Measurements from ENCODE around the gene NAGA. TPM values are rescaled to one million over a fixed set of nuclear protein-coding genes. Genes with fewer than 3 reads are reported as not detected.
"Not testable (repeated sequence)": the region's sequence is repeated elsewhere in the genome, so short reads cannot be mapped to it uniquely, and the experiment has no call there.

NAGA gene
- total RNA-seq, 1 donor from 2014 or later: 18.7 TPM

DNA sequence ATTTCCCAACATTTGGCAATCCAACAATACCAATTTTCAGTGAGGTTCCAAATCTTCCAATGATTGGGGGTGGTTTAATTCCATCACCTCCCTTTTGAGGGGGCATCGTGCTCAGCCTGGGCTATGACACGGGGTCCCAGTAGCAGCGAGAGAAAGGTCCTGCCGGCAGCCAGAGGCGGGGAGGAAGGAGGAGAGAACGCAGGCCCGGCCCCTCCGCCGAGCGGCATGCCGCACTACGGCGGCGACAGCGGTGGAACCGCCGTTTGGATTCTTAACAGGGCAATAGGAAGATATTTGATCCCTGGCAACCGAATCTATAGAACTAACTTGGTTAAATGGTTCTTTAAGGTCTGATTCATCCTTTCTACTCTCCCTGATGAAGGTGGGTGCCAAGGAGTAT lies 38.2 kb upstream of the NAGA start:
- FAIRE-seq (no peak), DNase-seq (ENCODE audit: low read depth) (no peak)
- TF ChIP-seq, protein P1, sequence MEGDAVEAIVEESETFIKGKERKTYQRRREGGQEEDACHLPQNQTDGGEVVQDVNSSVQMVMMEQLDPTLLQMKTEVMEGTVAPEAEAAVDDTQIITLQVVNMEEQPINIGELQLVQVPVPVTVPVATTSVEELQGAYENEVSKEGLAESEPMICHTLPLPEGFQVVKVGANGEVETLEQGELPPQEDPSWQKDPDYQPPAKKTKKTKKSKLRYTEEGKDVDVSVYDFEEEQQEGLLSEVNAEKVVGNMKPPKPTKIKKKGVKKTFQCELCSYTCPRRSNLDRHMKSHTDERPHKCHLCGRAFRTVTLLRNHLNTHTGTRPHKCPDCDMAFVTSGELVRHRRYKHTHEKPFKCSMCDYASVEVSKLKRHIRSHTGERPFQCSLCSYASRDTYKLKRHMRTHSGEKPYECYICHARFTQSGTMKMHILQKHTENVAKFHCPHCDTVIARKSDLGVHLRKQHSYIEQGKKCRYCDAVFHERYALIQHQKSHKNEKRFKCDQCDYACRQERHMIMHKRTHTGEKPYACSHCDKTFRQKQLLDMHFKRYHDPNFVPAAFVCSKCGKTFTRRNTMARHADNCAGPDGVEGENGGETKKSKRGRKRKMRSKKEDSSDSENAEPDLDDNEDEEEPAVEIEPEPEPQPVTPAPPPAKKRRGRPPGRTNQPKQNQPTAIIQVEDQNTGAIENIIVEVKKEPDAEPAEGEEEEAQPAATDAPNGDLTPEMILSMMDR (IDR thresholded peaks at IDR 0.05; ENCODE audit: insufficient read depth, low read length, severe bottlenecking): no peak
- Histone ChIP-seq H3K4me3 (ENCODE audit: low read depth, low read length) (no peak overlapping the region), H3K36me3 (ENCODE audit: control insufficient read depth, insufficient read depth, low read length) (no peaks in the 10 kb centered on the region), H3K27me3 (ENCODE audit: control insufficient read depth, insufficient read depth, low read length) (no peaks in the 10 kb centered on the region)

DNA sequence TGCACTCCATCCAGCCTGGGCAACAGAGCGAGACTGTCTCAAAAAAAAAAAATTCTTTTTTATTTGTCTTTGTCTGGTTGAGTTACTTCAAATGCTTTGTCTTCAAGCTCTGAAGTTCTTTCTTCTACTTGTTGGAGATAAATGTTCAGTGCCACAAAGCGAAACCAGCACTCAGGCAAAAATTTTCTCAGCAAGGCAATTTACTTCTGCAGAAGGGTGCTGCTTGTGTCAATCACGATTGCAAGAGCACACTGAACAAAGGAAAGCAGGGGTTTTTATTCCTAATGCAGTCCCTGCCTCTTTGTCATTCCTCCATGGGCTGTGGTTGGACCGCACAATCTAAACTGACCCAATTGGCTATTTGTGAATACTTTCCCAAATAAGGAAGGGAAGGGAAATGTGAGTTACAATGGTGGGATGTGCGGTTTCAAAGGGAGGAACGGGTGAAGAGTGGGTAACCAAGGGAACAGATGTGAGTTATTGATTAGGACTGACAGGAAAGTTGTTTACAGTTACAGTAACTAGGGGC lies 33.8 kb upstream of the NAGA start:
- DNase-seq (ENCODE audit: low read depth); H3K36me3 ChIP-seq (ENCODE audit: control insufficient read depth, insufficient read depth, low read length); FAIRE-seq; H3K4me3 ChIP-seq (ENCODE audit: low read depth, low read length); H3K27me3 ChIP-seq (ENCODE audit: control insufficient read depth, insufficient read depth, low read length): not testable (repeated sequence)

DNA sequence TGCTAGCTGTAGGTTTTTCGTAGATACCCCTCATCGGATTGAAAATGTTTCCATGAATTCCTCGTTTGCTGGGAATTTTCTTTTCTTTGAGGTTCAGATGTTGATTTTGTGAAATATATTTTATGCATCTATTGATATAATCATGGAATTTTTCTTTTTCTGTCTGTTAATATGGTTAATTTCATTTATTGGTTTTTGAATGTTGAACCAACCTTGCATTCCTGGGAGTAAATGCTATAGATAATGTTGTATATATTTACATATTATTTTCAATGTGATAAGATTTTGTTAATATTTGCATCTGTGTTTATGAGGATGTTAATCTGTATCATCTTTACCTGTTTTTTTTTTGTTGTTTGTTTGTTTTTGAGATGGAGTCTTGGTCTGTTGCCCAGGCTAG lies 30.6 kb upstream of the NAGA start:
- H3K27me3 ChIP-seq (ENCODE audit: control insufficient read depth, insufficient read depth, low read length): no peaks in the 10 kb centered on the region
- FAIRE-seq (no peak), DNase-seq (ENCODE audit: low read depth) (no peak)
- no peaks in the 10 kb centered on the region for H3K36me3 ChIP-seq (ENCODE audit: control insufficient read depth, insufficient read depth, low read length)
- H3K4me3 ChIP-seq (ENCODE audit: low read depth, low read length): no peak overlapping the region
- TF ChIP-seq, protein P1 (IDR thresholded peaks at IDR 0.05; ENCODE audit: insufficient read depth, low read length, severe bottlenecking): no peak

DNA sequence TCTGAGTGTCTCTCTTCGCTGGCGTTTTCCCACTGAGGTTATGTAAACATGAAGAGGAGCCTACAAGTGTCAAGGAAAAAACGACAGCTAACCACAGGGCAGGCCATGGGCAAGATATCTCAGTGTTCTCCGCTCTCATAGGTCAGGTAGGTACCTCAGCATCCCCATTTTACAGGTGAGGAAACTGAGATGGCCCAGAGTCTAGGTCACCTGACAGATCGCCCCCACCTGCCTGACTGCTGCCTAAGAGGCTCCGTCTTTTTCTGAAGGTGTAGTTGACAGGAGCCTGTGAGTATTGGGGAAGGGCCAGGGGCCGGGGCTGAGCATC lies 20.8 kb upstream of the NAGA start:
- H3K36me3 ChIP-seq (ENCODE audit: control insufficient read depth, insufficient read depth, low read length): peaks cover 3% of the 10 kb centered on the region
- no peak for DNase-seq (ENCODE audit: low read depth)
- TF ChIP-seq, protein P1 (IDR thresholded peaks at IDR 0.05; ENCODE audit: insufficient read depth, low read length, severe bottlenecking): no peak
- H3K4me3 ChIP-seq (ENCODE audit: low read depth, low read length): peak overlapping the region; percentile 52
- FAIRE-seq: no peak
- no peaks in the 10 kb centered on the region for H3K27me3 ChIP-seq (ENCODE audit: control insufficient read depth, insufficient read depth, low read length)

DNA sequence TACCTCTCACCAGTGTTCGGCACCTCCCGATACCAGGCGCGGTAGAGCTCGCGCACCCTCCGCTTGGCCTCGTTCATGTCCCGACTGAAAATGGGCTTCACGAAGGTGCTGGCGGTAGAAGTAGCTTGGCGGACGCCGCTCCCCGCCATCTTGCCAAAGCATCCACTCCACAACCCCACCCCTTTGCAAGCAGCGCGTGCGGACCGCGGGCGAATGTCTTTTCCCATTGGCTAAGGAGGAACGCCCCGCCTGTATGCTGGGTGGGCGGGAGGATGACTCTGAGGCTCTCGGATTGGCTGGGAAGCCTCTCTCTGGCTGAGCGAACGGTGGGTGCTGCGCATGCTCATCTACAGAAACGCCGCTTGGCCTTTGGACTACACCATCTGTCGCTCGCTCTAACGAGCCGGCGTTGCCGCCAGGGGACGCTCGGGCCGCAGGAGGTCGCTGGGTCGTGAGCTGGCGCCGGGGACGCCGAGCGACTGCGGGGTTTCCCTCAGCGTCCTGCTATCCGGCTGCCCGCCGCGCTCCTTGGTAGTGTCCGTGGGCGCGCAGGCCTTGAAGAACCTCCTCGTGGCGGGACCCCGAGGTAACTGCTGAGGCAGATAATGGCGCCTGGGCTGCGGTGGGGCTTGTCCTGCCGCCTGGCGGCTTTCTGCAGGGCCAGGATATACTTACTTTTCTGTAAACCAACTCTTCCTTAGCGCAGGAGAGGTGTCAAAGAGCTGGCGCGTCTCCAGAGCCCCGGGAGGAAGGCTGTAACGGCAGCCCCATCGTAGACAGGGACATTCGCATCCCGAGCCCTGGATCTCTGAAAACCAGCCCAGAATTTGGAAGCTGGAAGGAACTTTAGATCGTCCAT lies 20.2 kb upstream of the NAGA start, which contains the start of gene NDUFA6:
NDUFA6 (minus strand) TSS at position 177 of the 859 bp plus-strand sequence; CDS start at position 149, 28 bp downstream.
- peak within 1 kb of the TSS; percentile 86 for H3K4me3 ChIP-seq (ENCODE audit: low read depth, low read length)
- DNase-seq (ENCODE audit: low read depth): peak; percentile 97
- FAIRE-seq: peak; percentile 82
- peaks cover 3% of the 10 kb centered on the region for H3K36me3 ChIP-seq (ENCODE audit: control insufficient read depth, insufficient read depth, low read length)
- no peaks in the 10 kb centered on the region for H3K27me3 ChIP-seq (ENCODE audit: control insufficient read depth, insufficient read depth, low read length)
- TF ChIP-seq, protein P1 (IDR thresholded peaks at IDR 0.05; ENCODE audit: insufficient read depth, low read length, severe bottlenecking): peak; percentile 98

DNA sequence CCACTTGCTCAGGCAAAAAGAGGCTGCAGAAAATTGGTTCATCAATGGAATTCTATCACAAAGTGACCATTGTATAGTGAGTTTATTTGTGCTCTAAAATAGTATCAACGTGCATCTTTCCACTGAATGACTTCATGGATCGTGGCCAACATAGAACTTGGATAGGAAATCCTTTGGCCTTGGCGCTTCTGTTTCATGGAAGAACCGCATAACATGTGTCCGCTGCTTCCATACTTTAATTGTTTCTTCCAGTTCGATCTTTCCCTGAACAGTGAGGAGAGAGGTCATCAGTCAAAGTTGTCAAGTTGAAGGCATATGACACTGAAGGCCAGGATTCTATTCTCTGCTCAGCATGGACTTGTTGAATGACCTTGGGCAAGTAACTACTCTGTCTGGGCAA lies 15.4 kb upstream of the NAGA start:
- H3K27me3 ChIP-seq (ENCODE audit: control insufficient read depth, insufficient read depth, low read length): no peaks in the 10 kb centered on the region
- no peak for FAIRE-seq
- no peak overlapping the region for H3K4me3 ChIP-seq (ENCODE audit: low read depth, low read length)
- no peak for DNase-seq (ENCODE audit: low read depth)
- peaks cover 8% of the 10 kb centered on the region for H3K36me3 ChIP-seq (ENCODE audit: control insufficient read depth, insufficient read depth, low read length)
- TF ChIP-seq, protein P1 (IDR thresholded peaks at IDR 0.05; ENCODE audit: insufficient read depth, low read length, severe bottlenecking): no peak
